Peyer's patch (tissue), 4 donors: ENCODE results near the gene SIDT2.

Experiments
- CTCF ChIP-seq, 6 experiments: fragments of 450-650 bp in 4 of 6; fragments of 200-600 bp in 2 of 6; sonication (generic) in 1 of 6; IDR thresholded peaks; one replicate each; pipeline ENCODE4 v1.5.1; 2017 to 2019; ENCODE audit warnings: antibody characterized with exemption in 6 of 6, mild to moderate bottlenecking in 3 of 6, moderate library complexity in 1 of 6
- POLR2A ChIP-seq, 2 donors: fragments of 450-650 bp; IDR thresholded peaks; one replicate each; pipeline ENCODE4 v1.5.1; 2017; ENCODE audit warnings: antibody characterized with exemption in 2 of 2, mild to moderate bottlenecking in 2 of 2, moderate library complexity in 2 of 2

GRCh38 chr11:117228091-117228490, 49.5 kb downstream of the SIDT2 start:
- TF ChIP-seq CTCF (IDR thresholded peaks at IDR 0.05) (no peak), POLR2A (IDR thresholded peaks at IDR 0.05) (no peak)
